GM19043 (cell line): ENCODE measurements around the gene IL24.

Source experiments
- ATAC-seq: cut with Tn5 transposase; IDR thresholded peaks from one replicate; pipeline ENCODE4 v1.9.1; 2021; ENCODE audit warnings: low read depth; ENCODE audit not compliant: unreplicated experiment

IL24 gene

DNA sequence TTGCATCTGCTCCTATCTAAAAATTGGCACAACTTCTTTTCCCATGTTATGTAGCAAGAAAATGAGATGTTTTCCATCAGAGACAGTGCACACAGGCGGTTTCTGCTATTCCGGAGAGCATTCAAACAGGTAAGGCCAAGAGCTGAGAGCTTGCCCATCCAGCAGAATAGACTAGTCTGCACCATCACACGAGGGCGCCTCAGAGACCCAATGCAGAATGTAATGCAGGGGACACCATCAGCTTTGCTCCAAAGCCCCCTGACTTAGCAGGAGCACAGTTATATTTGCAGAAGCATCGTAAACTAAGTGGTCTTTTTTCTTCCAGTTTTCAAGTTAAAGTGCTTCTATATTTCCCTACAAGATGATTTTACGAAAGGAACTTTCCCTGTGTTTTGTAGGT is 4.7 kb downstream of the IL24 start:
- no peak for ATAC-seq

GRCh38 chr1:206902702-206903101 is 5.5 kb downstream of the IL24 start:
- ATAC-seq = no peak

- ATAC-seq = no peak
Measured at GRCh38 chr1:206903687-206904086, 6.4 kb downstream of the IL24 start.

- no peak for ATAC-seq
Measured at GRCh38 chr1:206904423-206905142, 7.3 kb downstream of the IL24 start.

- no peak for ATAC-seq
Measured at GRCh38 chr1:206905295-206906164, 8.3 kb downstream of the IL24 start.

DNA sequence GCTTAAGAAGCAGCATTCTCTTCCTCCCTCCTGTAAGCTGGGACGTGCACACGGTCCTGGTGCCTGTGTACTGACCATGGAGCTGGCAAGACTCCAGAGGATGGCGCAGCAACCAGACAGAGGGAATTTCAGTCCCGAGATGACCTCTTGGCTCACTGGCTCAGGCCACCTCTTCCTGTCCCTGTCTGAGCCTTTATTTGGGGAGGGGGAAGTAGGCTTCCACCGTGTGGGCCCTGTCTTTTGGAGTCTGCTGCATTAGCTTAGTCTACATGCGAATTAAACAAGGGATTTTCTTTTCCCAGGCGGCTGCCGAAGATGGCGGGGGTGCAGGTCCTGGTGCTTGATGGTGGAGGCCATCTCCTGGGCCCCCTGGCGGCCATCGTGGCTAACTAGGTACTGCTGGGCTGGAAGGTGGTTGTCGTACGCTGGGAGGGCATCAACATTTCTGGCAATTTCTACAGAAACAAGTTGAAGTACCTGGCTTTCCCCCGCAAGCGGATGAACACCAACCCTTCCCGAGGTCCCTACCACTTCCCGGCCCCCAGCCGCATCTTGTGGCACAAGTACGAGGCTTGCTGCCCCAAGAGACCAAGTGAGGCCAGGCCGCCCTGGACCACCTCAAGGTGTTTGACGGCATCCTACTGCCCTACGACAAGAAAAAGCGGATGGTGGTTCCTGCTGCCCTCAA is 10.2 kb downstream of the IL24 start:
- ATAC-seq = no peak

DNA sequence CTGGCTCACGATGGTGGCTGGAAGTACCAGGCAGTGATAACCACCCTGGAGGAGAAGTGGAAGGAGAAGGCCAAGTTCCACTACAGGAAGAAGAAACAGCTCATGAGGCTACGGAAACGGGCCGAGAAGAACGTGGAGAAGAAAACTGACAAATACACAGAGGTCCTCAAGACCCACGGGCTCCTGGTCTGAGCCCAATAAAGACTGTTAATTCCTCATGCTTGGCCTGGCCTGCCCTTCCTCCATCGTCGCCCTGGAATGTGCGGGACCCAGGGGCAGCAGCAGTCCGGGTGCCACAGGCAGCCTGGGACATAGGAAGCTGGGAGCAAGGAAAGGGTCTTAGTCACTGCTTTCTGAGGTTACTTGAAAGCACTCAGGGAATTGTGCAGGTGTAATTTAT is 10.8 kb downstream of the IL24 start:
- ATAC-seq = no peak

- ATAC-seq = no peak
Measured at GRCh38 chr1:206909161-206909882, 12.1 kb downstream of the IL24 start.

DNA sequence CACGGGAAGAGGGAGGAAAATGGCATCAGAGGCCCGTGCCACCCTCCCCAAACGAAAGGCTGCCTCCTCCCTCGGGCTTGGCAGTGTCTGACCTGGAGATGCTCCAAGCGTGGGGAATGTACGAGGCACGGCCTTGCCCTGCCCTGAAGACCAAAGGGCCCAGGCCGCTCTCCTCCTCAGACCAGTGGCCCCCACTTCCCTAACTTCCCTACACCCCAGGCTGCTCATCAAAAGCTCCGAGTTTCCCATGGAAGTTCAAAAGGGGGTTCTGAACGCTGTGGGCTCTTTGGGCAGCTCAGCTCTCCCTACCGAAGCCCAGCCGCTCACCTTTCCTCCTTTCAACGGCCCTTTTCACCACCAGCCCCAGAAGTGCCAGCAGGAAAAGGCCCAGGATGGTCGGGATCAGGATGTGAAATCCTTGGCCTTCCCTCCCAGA is 12.7 kb downstream of the IL24 start:
- ATAC-seq = no peak

- ATAC-seq = no peak
Measured at GRCh38 chr1:206911064-206911663, 13.9 kb downstream of the IL24 start.

DNA sequence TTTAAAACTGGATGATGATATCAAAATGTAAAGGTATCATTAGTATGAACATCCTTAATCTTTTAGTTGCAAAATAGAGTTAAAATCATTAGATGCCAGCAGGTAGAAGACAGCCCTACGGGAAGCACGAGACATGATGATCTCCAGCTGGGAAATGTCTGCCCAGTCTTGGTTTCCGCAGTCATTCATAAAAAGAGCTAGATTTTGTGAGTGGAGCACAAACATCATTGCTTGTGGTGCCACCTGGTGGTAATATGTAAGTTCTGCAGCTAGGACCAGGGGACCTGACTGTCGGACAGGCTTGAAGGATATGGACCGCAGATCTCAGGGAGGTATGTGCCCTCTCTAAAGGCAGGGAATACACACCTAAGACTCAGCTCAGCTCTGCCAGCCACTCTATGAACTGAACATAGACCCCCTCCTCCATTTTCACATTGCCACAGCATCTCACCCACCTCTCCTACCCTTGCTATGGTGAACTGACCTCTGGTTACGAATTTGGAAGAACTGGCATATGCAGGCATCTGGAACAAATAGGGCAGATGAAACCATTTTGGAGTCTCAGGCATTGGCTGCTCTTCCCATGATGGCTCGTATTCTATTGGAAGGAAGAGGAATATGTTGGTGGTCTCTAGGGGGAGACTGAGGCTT is 15.3 kb downstream of the IL24 start:
- no peak for ATAC-seq

GRCh38 chr1:206913766-206914537 is 16.7 kb downstream of the IL24 start:
- ATAC-seq = no peak

DNA sequence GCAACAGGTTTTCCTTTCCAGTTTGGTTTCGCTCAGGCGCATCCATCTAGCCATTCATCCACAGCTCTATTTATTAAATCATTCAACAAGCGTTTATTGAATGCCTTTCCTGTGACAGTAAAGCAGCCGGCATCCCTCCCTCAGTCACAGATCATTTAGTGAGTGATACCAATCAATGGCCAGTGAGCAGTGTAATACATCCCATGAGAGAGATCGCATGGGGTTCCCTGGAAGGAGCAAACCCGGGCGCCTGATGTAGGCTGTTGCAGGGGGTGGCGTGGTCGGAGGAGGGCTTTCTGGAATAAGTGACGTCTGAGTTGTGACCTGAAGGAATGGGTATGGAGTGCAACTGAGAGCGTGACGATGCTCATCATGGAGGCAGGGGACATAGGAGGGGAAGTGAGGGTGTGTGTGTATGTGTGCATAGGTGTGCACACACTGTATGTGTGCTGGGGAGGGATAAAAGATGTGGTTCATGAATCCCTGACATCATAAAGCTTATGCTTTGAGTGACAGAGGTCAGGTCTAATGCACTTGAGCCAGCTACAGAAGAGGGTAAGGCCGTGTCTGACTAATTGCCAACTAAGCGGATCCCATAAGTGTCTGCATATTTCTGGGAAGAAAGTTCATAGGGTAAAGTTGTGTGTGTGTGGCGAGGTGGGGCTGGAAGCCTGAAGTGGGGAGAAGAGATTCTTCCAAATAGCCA is 17.9 kb downstream of the IL24 start:
- ATAC-seq = no peak

GRCh38 chr1:206916000-206916709 is 18.9 kb downstream of the IL24 start:
- ATAC-seq = no peak

DNA sequence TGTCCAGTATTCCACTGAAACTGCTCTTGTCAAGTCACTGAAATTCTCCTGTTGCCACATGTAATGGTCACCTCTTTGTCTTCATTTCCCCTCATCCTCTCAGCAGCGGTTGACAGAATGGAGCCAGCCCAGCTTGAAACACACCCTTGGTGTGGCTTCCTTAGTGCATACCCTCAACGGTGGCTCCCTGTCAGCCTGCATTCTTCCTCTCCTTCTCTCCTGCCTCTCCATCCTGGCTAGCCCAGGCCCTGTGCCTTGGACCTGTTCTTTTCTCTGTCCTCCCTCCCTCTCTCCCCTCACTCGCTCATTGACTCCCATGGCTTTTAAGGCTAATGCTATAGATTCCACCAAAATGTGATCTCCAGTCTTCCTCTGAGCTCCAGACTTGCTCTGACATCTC is 20.8 kb downstream of the IL24 start:
- no peak for ATAC-seq

DNA sequence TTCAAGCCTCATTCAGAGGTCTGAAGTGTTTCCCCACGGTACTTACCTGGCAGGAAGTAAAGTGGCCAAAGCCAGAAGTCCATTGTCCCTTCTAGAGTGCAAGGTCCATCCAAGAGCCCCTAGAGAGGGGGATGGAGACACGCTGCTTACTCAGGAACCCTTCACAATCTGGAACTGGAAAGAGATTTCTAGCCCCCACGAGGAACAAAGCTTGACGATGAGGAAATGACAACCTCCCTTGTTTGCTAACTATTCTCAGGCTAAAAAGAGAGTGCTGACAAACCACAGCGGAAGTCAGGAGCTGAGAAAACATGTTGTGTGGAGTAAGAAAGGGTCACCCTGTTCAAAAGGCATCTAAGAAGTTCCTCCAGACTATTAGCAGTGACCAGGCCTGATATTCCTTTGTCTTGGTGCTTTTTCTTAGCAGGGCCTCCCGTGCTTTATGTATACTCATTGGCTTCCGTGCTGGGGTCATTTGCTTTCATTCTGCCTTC is 24.6 kb downstream of the IL24 start, which contains the start of gene FCMR:
FCMR (minus strand) TSS at position 170 of the 494 bp plus-strand sequence; CDS start at position 83, 87 bp downstream.
- no peak for ATAC-seq

- ATAC-seq = no peak
Measured at GRCh38 chr1:206922524-206922923, 25.3 kb downstream of the IL24 start.
